NCI-H526 (cell line): ENCODE measurements around the gene PAK4.

Experiments used
- DNase-seq, 2 experiments: peaks; one replicate each; lab custom pipeline; 2025; lab: John Stamatoyannopoulos, UW

PAK4 gene

DNA sequence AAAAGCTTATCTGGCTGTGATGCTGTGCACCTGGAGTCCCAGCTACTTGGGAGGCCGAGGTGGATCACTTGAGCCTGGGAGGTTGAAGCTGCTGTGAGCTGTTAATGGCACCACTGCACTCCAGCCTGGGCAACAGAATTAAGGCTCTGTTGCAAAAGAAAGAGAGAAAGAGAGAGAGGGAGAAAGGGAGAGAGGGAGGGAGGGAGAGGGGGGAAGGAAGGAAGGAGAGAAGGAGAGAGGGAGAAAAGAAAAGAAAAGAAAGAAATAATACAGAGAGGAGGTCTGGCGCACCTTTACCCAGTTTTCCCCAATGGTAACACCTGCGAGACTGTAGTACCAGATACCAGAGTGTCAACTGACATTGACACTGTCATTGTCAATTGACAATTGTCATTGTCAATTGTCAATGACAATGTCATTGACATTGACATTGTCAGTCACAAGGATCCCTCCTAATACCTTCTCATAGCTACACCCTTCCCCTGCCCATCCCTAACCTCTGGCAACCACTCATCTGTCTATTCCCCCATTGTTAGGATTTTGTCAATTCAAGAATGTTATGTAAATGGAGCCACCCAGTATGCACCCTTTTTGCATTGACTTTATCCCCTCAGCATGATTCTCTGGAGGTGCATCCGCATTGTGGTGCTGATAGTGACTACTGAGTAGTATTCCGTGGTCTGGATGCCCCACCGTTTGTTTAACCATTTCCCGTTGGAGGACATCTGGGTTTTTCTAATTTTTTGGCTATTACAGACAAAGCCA lies 21.3 kb downstream of the PAK4 start:
- no peak for DNase-seq

DNA sequence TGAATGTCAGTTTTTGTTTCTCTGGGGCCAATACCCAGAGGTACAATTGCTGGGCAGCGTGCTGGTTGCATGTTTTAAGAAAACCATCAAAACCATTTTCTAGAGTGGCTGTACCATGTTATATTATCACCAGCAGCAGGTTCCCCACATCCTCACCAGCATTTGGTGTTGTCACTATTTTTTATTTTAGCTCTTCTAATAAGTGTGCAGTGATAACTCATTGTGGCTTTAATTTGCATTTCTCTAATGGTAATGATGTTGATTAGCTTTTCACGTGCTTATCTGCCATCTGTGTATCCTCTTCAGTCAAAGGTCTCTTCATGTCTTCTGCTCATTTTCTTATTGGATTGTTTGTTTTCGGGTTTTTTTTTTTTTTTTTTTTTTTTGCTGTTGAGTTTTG lies 21.9 kb downstream of the PAK4 start:
- no peak for DNase-seq

DNA sequence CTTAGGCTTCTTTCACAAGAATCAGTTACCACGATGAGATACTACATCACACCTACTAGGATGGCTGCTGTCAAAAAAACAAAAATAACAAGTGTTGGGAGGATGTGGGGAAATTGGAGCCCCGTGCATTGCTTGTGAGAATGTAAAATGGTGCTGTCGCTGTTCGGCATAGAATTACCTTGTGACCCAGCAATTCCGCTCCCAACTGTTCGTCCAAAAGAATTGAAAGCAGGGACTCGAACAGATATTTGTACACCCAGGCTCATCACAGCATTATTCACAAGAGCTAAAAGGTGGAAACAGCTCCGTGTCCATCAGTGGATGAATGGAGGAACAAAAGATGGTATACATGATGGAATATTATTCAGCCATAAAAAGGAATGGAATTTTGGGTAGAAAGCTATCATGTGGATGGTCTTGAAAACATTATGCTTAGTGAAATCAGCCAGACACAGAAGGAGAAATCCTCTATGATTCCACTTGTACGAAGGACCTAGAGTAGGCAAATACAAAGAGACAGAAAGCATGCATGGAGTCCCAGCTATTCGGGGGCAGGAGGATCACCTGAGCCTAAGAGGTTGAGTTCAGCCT lies 23.4 kb downstream of the PAK4 start:
- DNase-seq, result no peak

DNA sequence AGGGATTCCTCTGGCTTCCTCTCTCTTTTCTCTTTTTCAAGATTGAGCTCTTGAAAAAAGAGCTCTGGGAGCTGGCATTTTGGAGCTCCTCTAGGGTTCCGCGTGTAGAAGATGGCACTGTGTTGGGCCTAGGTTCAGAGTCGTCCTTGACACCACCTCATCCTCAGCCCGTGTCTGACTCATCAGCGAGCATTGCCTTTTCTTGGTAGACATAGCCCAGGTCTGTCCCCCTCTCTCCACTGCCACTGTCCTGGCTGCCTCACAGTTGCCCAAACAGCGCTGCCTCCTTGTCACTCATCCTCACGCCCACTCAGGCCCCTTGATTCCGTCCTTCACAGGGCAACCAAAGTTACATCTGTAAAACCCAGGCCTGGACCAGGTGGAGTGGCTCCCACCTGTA lies 24.6 kb downstream of the PAK4 start:
- no peak for DNase-seq

DNA sequence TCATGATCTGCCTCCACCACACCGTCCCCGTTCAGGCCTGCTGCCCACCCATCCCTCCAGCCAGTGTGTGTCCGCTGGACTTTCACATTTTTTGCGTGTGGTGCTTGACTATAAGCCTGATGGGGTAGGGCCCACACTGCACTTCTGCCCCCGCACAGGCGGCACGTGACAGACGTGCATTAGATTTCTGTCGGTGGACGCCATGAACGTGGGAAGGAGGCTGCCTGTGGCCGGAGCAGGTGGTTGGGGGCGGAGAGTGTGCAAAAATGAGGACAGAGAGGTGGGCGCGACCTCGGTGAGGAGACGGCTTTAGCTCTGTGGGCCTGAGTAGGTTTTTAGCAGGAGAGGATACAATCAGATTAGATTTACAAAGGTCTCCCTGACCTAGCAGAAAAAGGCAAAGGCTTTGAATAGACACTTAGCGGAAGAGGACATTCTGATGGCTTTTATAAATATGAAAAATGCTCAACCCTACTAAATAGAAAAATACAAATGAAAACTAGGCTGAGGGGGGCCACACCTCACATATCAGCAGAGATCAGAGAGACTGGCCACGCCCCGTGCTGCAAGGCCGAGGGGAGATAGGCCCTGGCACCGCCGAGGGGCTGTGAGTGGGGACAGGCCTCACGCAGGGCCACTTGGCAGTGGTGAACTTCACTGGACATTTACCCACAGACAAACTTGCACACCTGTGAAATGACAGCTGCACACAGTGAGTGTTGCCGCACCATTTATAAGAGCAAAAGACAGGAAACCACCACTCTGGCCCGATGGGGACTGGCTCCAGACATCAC lies 25.4 kb downstream of the PAK4 start:
- no peak for DNase-seq

DNA sequence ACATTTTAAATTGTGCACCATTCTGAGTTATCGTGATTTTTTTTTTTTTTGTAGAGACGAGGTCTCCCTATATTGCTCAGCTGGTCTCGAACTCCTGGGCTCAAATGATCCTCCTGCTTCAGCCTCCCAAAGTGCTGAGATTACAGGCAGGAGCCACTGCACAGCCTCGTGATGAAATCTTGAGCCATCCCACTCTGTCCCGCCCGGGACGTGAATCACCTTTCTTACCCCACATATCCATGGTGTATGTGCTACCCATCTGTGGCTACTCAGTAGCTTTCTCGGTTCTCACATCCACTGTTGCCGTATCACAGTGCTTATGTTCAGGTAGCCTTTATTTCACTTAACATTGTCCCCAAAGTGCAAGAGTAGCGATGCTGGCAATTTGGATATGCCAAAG lies 26.5 kb downstream of the PAK4 start:
- no peak for DNase-seq

DNA sequence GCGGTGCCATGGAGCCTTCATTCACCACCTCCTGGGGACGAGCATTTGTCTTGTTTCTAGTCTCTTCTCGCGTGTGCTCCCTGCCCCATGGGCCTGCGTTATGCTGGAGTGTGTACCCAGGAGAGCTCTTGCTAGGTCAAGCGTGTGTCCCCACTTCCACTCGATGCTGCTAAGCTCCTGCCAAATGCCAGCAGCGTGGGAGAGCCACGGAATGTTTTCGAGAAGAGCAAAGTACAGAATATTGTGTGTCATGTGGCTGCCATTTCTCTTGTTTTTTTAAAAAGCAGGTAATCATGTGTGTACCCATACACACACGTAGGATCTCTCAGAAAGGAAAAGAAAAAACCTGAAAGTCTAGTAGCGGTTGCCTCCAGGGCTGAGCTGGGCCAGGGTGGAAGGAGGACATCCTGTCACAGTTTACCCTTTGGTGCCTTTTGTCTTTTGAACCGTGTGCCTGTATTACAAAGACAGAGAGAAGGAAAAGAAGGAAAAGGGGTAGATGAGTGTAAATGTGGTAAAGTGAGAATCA lies 28.6 kb downstream of the PAK4 start:
- DNase-seq, result no peak

DNA sequence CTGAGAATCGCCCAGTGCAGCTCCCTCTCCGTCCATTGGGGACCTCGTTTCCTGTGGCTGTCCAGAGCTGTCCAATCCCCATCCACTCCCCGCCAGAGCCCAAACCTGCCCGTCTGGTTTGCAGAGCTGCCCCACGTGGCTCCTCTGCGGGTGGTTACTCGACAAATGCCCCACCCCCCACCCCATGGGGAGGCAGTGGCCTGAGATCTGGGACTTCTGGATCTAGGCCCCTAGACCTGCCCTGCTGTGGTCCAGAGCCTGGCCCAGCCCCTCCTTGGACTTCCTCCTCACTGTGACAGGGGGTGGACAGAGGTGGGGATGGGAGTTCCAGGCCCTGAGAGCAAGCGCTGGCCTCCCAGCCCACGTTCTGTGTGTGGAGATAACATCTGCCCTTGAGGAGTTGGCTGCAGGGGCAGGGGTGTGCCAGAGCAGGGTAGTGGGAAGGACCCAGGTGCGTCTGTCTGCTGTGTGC lies 29.1 kb downstream of the PAK4 start:
- peak; percentile 19 to 82 for DNase-seq

DNA sequence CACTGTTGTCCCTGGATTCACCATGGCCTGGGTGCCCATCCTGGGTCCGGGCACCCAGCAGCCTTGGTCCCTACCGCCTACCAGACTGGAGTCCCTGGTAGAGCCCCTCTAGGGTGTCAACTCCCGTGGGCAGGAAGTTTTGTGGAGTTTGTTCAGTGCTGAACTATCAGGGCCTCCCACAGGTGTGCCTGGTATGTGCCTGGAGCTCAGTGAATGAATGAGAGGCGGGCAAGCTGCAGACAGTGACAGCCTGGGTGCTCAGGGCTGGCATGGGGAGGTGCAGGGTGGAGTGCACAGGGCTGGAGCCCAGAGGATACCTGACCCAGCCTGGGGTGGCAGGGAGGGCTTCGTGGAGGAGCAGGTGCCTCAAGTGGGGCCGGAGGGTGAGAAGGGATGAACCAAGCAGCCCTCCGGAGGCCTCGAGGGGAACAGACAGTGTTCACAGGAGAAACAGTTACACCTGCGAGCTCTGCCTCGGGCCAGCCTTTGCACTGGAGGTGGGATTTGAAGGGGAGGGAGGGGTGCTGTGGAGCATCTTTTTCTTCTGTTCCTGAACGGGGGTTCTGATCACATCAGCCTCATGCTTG lies 29.6 kb downstream of the PAK4 start:
- no peak for DNase-seq

DNA sequence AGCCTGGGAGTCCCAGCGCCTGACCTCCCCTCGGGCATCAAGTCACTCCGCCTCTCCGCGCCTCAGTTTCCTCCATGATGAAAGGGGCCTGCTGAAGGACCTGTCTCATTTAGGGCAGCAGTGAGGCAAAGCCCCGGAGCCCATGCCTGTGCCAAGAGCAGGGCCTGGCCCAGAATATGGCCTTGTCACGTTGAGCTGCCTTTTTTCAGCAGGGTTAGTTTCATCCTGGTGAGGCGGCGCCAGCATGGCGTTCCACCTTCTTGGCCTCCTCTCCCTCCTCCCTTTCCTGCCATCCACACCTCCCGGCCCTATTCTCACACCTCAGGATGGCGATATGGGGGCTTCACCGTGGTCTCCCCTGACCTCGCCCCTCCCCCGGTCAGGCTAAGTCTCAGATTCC lies 30.2 kb downstream of the PAK4 start:
- no peak for DNase-seq

DNA sequence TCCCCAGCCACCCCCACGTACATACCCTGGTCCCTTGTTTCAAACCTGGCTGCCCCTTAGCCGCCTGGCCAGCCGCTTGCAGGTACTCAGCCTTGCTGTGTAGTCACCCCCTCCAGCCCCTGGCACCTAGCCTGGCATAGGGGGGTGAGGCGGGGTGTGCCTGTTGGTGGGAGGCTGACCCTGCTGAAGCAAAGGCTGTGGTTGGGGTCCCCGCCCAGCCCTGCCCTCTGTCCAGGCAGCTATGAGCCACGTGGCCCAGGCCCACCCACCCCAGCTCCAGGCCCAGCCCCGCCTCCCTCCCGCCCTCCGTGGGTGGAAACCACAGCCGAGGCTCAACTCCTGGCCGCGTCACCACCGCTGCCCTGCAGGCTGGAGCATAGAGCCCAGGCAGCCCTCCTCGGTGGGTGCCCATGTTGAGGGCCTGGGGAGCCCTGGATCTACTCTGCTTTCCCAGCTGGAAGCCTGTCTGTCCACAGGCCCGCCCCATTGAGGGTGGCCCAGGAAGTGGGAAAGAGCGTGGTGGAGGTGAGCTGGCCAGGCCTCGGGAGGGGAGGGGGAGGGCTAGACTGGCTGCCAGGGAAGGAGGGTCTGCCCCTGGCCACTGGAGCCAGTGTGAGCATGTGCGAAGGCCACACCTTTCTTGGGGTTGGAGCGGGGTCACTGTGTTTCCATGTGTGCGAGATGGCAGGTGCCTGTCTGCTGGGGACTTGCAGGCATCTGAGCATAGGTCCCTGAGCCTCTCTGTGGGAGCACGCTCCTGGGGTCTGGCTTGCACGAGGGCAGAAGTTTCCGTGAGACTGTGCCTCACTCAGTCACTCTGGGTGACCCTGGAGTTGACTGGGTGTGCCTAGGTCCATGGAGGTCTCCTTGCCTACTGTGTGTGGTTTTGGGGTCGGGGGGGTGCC lies 31.0 kb downstream of the PAK4 start:
- DNase-seq, result no peak

DNA sequence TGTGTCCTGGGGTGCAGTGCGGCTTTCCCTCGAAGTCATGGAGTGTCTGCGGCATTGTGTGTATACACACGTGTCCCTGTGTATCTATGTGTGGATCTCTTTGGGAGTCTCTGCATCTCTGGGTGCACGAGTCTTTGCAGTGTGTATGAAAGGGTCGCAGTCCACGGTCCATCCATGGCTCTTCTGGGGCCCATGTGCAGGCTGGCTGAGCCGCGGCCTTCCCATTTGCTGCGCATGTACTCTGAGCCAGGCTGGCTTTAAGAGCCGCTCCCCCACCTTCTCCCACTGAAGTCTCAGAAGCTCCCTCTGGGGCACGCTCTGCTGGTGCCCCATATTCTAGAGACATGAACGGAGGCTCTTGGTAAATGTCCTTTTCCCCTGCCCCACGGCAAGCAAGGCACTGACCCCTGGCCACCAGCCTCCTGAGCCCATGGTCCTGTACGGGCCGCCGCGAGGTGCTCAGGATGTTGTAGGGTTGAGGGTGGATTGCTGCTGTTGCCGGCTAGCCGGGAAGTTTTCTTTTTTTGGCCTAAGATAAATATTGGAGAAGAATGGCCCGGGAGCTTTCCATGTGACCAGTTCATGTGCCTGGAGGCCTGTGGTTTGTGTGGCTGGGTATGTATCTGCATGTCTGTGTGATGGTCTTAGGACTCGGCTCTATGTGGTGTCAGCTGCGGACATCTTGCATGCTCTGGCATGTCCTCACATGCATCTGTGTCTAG lies 31.9 kb downstream of the PAK4 start:
- no peak for DNase-seq

DNA sequence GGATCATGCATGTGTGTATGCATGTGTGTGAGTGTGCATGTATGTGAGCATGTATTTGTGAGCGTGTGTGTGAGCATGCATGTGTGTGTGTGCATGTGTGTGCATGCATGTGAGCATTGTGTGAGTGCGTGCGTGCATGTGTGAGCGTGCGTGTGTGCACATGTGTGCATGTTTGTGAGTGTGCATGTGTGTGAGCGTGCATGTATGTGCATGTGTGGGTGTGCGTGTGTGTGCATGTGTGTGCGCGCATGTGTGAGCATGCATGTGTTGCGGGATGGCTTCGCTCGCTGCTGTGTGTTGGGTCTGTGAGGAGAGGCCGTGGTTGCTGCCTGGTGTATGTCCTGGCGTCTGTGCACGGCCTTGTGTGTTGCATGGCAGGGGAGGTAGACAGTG lies 32.4 kb downstream of the PAK4 start:
- no peak for DNase-seq

DNA sequence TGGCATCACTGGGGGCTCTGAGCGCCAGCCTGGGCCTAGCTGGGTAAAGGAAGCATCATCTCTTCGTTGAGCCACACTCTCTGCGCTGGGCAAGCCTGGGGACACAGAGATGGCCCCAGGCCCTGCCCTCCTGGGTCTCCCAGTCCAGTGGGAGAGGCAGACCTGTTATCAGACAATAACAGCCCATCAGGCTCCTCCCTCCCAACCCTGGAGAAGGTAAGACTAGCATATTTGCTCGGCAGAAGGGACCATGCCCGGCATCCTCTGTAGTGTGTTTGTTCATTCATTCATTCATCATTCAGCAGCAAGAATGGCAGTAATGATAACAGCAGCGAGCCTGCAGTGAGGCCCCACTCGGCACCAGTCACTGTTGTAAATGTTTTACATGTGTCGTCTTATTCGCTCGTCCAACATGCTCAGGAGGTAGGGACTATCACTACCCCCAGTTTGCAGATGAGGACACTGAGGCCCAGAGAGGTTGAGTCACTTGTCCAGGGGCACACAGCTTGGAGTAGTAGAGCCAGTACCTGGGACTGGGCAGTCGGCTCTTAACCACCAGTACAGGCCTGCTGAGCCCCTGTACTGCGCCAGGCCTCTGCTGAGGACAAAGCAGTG lies 33.2 kb downstream of the PAK4 start:
- DNase-seq, result no peak

DNA sequence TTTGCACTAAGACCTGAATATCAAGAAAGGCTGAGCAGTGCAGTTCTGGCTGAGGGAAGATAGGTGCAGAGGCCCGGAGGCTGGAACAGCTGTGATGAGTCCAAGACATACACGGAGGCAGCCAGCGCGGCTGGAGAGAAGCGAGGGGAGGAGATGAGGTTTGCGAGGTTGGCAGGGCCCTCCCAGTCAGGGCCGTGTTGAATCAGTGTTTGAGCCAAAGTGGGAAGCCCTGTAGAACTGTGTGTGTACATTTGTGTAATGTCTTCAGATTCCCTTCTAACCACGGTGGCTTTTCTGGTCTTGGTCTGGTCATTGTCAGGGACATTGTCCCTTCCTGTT lies 34.9 kb downstream of the PAK4 start:
- no peak for DNase-seq

DNA sequence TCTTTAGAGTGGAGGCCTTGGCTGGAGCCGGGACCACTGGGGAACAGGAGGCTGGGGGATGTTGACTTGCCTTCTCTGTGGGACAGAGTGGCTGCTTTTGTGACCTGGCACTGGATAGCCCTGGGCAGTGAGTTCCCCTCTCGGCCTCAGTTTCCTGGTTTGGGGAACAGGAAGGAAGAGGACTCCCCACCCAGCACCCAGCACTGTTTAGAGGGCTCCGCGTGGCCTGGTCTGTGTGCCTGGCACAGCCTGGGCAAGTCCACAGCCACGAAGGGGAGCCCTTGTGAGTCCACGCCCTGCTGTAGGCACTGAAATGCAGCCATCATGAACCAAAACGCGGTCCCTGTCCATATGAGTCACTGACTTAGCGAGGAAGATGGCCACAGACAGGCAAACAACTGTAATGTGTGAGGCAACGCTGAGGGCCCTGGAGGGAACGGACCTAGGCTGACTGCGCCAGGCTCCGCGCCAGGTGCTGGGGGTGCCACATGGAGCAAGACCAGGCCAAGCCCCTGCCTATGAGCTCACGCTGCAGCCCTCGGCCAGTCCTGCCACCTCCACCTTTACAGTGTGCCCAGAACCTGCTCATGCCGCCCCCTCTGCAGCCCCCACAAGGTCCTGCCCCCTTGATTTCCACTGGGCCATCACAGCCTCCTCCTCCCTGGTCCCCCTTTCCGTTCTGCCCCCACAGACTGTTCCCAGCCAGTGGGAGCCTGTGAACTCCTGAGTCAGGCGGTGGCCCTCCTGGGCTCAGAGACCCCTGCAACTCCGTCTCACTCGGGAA lies 35.5 kb downstream of the PAK4 start:
- DNase-seq, result no peak

DNA sequence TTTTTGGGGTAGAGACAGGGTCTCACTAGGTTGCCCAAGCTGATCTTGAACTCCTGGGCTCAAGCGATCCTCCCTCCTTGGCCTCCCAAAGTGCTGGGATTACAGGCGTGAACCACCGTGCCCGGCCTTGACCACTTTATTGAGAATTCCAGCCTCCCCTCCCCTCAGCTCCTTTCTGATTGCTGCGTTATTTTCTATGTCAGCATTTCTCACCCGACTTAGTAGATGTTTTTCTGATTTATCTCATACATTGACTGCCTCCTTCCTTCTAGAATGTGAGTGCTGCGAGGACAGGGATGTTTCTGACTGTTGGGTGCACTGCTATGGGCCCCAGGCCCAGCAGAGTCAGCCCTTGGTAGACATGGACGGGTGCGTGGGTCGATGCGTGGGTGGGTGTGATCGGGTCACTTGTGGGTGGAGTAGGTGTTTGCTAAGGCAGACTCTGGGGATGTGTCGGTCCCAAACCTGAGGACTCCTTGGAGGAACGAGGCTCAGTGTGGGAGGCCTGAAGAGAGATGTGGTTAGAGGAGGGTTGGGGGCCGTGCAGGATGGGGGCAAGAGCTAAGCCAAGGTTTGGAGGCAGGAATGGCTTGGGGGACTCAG lies 37.0 kb downstream of the PAK4 start:
- DNase-seq, result no peak

DNA sequence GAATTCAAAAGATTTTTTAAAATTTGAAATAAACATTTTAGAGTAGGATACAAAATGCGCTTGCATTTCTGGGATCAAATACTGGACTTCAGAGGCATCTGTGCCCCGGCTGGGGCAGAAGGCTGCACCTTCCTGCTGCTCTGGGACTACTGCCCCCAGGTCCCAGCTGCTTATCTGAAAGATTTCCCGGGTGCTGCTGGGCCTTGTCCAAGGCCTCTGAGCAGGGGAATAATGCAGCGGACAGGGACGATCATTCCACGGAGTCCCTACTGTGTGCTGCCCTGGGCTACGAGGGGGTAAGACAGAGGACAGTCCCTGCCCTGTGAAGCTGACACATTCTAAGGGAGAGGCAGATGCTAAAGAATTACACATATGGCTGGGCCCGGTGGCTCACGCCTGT lies 38.0 kb downstream of the PAK4 start:
- no peak for DNase-seq

DNA sequence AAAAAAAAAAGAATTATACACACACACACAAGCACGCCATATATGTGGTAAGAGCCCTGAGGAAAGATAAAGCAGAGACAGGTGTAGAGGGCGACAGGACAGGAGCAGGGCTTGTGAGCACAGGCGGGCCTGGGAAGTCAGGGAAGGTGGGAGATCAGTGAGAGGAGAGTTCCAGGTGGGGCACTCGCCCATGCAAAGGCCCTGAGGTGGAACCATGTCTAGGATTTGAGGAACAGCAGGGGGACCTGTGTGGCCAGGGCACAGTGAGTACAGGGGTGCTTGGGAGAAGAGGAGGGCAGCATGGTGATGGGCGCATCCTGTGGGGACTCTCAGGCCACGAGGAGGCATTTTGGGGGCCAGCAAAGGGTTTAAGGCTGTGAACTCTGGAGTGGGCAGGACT lies 38.7 kb downstream of the PAK4 start:
- DNase-seq, result no peak
